B cell (primary cell): ENCODE measurements around the gene TRIOBP. TPM values are rescaled to one million over a fixed set of nuclear protein-coding genes. Genes with fewer than 3 reads are reported as not detected.

Experiments used
- ATAC-seq: fragments of 200-7000 bp; cut with Tn5 transposase; one replicate; pipeline ENCODE4 v1.10.0; 2021; ENCODE audit warnings: low read depth, mild to moderate bottlenecking, moderate number of reproducible peaks, moderate library complexity
- CTCF ChIA-PET: fragments of 350-600 bp; sonication (Branson Sonifier 250); formaldehyde crosslinking; loops from one replicate; lab custom pipeline; 2021; ENCODE audit warnings: antibody characterized with exemption, inconsistent platforms; lab: Charles Lee
- POLR2A ChIA-PET: fragments of 350-600 bp; sonication (Branson Sonifier 250); formaldehyde crosslinking; loops from one replicate; lab custom pipeline; 2021; ENCODE audit warnings: antibody characterized with exemption; lab: Charles Lee
- DNase-seq: peaks from one replicate; pipeline ENCODE4 v3.0.0; 2013
- H2AFZ ChIP-seq: 2 replicates; pipeline ENCODE4 v1.6.1; 2012; ENCODE audit warnings: mild to moderate bottlenecking, low read depth, low read length; ENCODE audit not compliant: insufficient read depth, poor library complexity, severe bottlenecking
- H3K27ac ChIP-seq, 2 donors: 1 replicate in 1 of 2; 2 replicates in 1 of 2; pipeline ENCODE4 v1.5.1; 2012 to 2013; ENCODE audit warnings: low read length in 2 of 2, mild to moderate bottlenecking in 2 of 2, moderate library complexity in 1 of 2
- H3K27me3 ChIP-seq, 4 experiments: fragments of 200-600 bp in 1 of 4; sonication (generic) in 1 of 4; replicated peaks in 1 of 4; 1 replicate in 2 of 4; 2 replicates in 2 of 4; pipeline versions ENCODE4 v1.6.1 to v1.7.0; 2013 to 2016; ENCODE audit warnings: low read length in 3 of 4, mild to moderate bottlenecking in 2 of 4, mixed read lengths in 1 of 4, moderate library complexity in 1 of 4; ENCODE audit not compliant: insufficient read depth in 4 of 4, control insufficient read depth in 3 of 4; ENCODE audit errors: control extremely low read depth in 1 of 4
- H3K36me3 ChIP-seq, 2 experiments: replicated peaks in 1 of 2; 1 replicate in 1 of 2; 2 replicates in 1 of 2; pipeline versions ENCODE4 v1.6.1 to v1.7.1; 2013; ENCODE audit warnings: low read length in 1 of 2; ENCODE audit not compliant: insufficient read depth in 2 of 2, control insufficient read depth in 1 of 2; ENCODE audit errors: control extremely low read depth in 1 of 2, extremely low read depth in 1 of 2
- H3K4me1 ChIP-seq, 2 donors: fragments of 200-600 bp in 1 of 2; sonication (generic) in 1 of 2; 1 replicate in 1 of 2; 2 replicates in 1 of 2; pipeline versions ENCODE4 v1.5.1 to v1.6.1; 2013 to 2017; ENCODE audit warnings: low read length in 2 of 2; ENCODE audit not compliant: control insufficient read depth in 2 of 2, insufficient read depth in 2 of 2
- H3K4me2 ChIP-seq: replicated peaks from 2 replicates; pipeline ENCODE3; 2012; ENCODE audit warnings: mild to moderate bottlenecking, low read depth, low read length; ENCODE audit not compliant: poor library complexity, severe bottlenecking
- H3K4me3 ChIP-seq, 5 experiments: fragments of 200-600 bp in 1 of 5; sonication (generic) in 1 of 5; 1 replicate in 3 of 5; 2 replicates in 2 of 5; pipeline versions ENCODE4 v1.5.1 to v1.7.0; 2011 to 2016; ENCODE audit warnings: low read length in 4 of 5, mild to moderate bottlenecking in 4 of 5, low read depth in 2 of 5, control low read depth in 1 of 5, moderate library complexity in 1 of 5; ENCODE audit not compliant: insufficient read depth in 1 of 5; ENCODE audit errors: control extremely low read depth in 1 of 5, extremely low read depth in 1 of 5
- H3K79me2 ChIP-seq: fragments of 200-600 bp; sonication (generic); one replicate; pipeline ENCODE4 v1.6.0; 2016; ENCODE audit warnings: low read length; ENCODE audit not compliant: control insufficient read depth, insufficient read depth
- H3K9ac ChIP-seq: fragments of 200-600 bp; sonication (generic); 2 replicates; pipeline ENCODE4 v1.6.1; 2017; ENCODE audit warnings: mild to moderate bottlenecking, low read length, moderate library complexity
- H3K9me3 ChIP-seq, 3 donors: one replicate each; pipeline versions ENCODE4 v1.6.1 to v1.7.1; 2013; ENCODE audit warnings: low read length in 2 of 3; ENCODE audit not compliant: control insufficient read depth in 2 of 3, insufficient read depth in 1 of 3; ENCODE audit errors: control extremely low read depth in 1 of 3
- H4K20me1 ChIP-seq: 2 replicates; pipeline ENCODE4 v1.6.0; 2012; ENCODE audit warnings: mild to moderate bottlenecking, low read length; ENCODE audit not compliant: insufficient read depth, control insufficient read depth, poor library complexity, severe bottlenecking
- H3K27ac Mint-ChIP-seq: one replicate; pipeline ENCODE4 v1.8.0; 2021; ENCODE audit warnings: mixed read lengths
- H3K27me3 Mint-ChIP-seq: one replicate; pipeline ENCODE4 v1.8.0; 2021; ENCODE audit warnings: mixed read lengths
- H3K4me1 Mint-ChIP-seq: one replicate; pipeline ENCODE4 v1.8.0; 2021; ENCODE audit warnings: mixed read lengths
- H3K4me3 Mint-ChIP-seq: one replicate; pipeline ENCODE4 v1.8.0; 2021; ENCODE audit warnings: mixed read lengths
- H3K9me3 Mint-ChIP-seq: one replicate; pipeline ENCODE4 v1.8.0; 2022; ENCODE audit warnings: mixed read lengths; ENCODE audit not compliant: insufficient read depth
- CTCF ChIP-seq: fragments of 200-600 bp; IDR thresholded peaks from one replicate; pipeline ENCODE4 v1.8.0; 2022; ENCODE audit warnings: antibody characterized with exemption, mild to moderate bottlenecking
- EZH2 ChIP-seq: IDR thresholded peaks from 2 replicates; pipeline ENCODE4 v1.6.1; 2012; ENCODE audit warnings: borderline replicate concordance, low read depth, mild to moderate bottlenecking, moderate library complexity, low read length; ENCODE audit not compliant: insufficient read depth, poor library complexity, severe bottlenecking
- whole genome bisulfite sequencing: methylation state at CpG from one replicate; pipeline ENCODE4 v1.1.5; 2013; ENCODE audit warnings: missing lambda C conversion rate; ENCODE audit not compliant: insufficient coverage; 5-methylcytosine and 5-hydroxymethylcytosine counted together
- intact Hi-C: fragments of 100-400 bp; cut with micrococcal nuclease; formaldehyde crosslinking; loops from one replicate; pipeline ENCODE4 v1.10.0; 2022
- polyA plus RNA-seq: library from polyadenylated mRNA; depleted of rRNA; stranded (reverse); fragments of >200 nt; gene quantifications from 2 replicates; pipeline ENCODE4 v1.2.3, GENCODE V29; 2012
- total RNA-seq, 2 donors: library from RNA; stranded (reverse); fragments of 120-200 nt in 1 of 2; gene quantifications; 1 replicate in 1 of 2; 2 replicates in 1 of 2; pipeline versions ENCODE4 v1.2.3 to v1.2.4, GENCODE V29; 2013 to 2022

Gene TRIOBP
- total and polyA plus RNA-seq, 2 donors (not counting 1 experiment from before 2014, with no cell fraction given) = 26.8 to 47.5 TPM

- Mint-ChIP-seq H3K9me3 (no peaks in the 10 kb centered on the region), H3K27ac (peak overlapping the region; percentile 88), H3K27me3 (no peaks in the 10 kb centered on the region), H3K4me1 (peaks cover 49% of the 10 kb centered on the region), H3K4me3 (peak overlapping the region; percentile 89)
- ChIA-PET POLR2A (interaction anchor here (1.0 to 2.0 kb wide), 7 partner anchors 14 to 52 kb away, joined by 3 to 13 read pairs (median 5); partner anchors contain the start of genes GGA1, LGALS1 and NOL12), CTCF (interaction anchor here (1.2 to 22.6 kb wide), 8 partner anchors 10 to 202 kb away, joined by 3 to 462 read pairs (median 23); partner anchors contain the start of genes GGA1, LGALS1 and NOL12)
- WGBS = 88% methylated on average over 2 of the region's 2 CpGs
- TF ChIP-seq EZH2 (no peak), CTCF (no peak)
- no peaks in the 10 kb centered on the region for H3K9me3 ChIP-seq
- H4K20me1 ChIP-seq = peaks cover 8% of the 10 kb centered on the region
- H3K4me3 ChIP-seq = peak overlapping the region in 1 of 5 experiments; percentile 71
- peaks cover 0 to 6% of the 10 kb centered on the region in 2 experiments for H3K36me3 ChIP-seq
- H3K27ac ChIP-seq = peak overlapping the region; percentile 4 to 71
- intact Hi-C loops = loop anchor here (1.0 kb wide), 1 partner anchor 21 kb away; no protein-coding TSS in a partner anchor
- no peak for DNase-seq
- no peak overlapping the region for H3K9ac ChIP-seq
- ATAC-seq = no peak
- H3K4me1 ChIP-seq = peaks cover 38 to 49% of the 10 kb centered on the region in 2 donors
- H2AFZ ChIP-seq = no peak overlapping the region
- peak overlapping the region; percentile 97 for H3K4me2 ChIP-seq
- H3K27me3 ChIP-seq = no peaks in the 10 kb centered on the region
- peaks cover 48% of the 10 kb centered on the region for H3K79me2 ChIP-seq
Observed at GRCh38 chr22:37660709-37661045, 36.2 kb upstream of the TRIOBP start.
